ENCODE results near the gene RSPH3. TPM values are rescaled to one million over a fixed set of nuclear protein-coding genes. Genes with fewer than 3 reads are reported as not detected.

RSPH3 gene
- total RNA-seq, 1 experiment from 2014 or later, result 16.6 TPM

- no peaks in the 10 kb centered on the region for H3K9me3 ChIP-seq (ENCODE audit: insufficient read depth, low read depth)
- no peak for TF ChIP-seq EZH2 (IDR thresholded peaks at IDR 0.05; ENCODE audit: low read depth)
- TF ChIP-seq CTCF (conservative IDR thresholded peaks at IDR 0.05), result peak; percentile 68
- H3K4me2 ChIP-seq, result no peak overlapping the region
- no peak overlapping the region for H3K4me3 ChIP-seq
- no peaks in the 10 kb centered on the region for H3K27me3 ChIP-seq (ENCODE audit: insufficient read depth, low read depth)
- peaks cover 2% of the 10 kb centered on the region; the same call in 1 of the 2 replicates for H3F3A ChIP-seq (ENCODE audit: insufficient read depth, low read depth)
- no peaks in the 10 kb centered on the region; the same call in 1 of the 2 replicates for H3K4me1 ChIP-seq (replicated peaks; ENCODE audit: insufficient read depth)
- ChIA-PET CTCF (interaction anchor here (0.5 to 0.6 kb wide), 7 partner anchors 29 to 301 kb away, joined by 3 to 9 read pairs (median 4); partner anchors contain the start of gene TAGAP), POLR2A (ENCODE audit: unreplicated experiment) (interaction anchor here (0.6 to 0.7 kb wide), 2 partner anchors 9 to 97 kb away, joined by 3 read pairs; partner anchors contain the start of gene RSPH3)
- intact Hi-C loops (cut with micrococcal nuclease; ENCODE audit: unreplicated experiment), result loop anchor here (2.0 kb wide), 2 partner anchors 96 to 126 kb away; no protein-coding TSS in a partner anchor
- H3K9me2 ChIP-seq (ENCODE audit: insufficient read depth), result no peaks in the 10 kb centered on the region; the same call in 1 of the 2 replicates
- no peaks in the 10 kb centered on the region for H3K79me2 ChIP-seq (ENCODE audit: low read depth)
- no peak overlapping the region for H3K27ac ChIP-seq
- no peak overlapping the region for H2AFZ ChIP-seq
- no peaks in the 10 kb centered on the region for H3K36me3 ChIP-seq (ENCODE audit: low read depth)
- BruUV-seq (replicated peaks), result no TSS peak
- DNase-seq, result no peak
- H4K20me1 ChIP-seq (ENCODE audit: insufficient read depth), result no peaks in the 10 kb centered on the region
These were observed 8.8 kb upstream of the RSPH3 start for GRCh38 chr6:159008656-159009288.

GRCh38 chr6:159007510-159007909 is 7.5 kb upstream of the RSPH3 start:
- Histone ChIP-seq H2AFZ (no peak overlapping the region), H3K27ac (no peak overlapping the region), H3K9me3 (ENCODE audit: insufficient read depth, low read depth) (no peaks in the 10 kb centered on the region), H3K79me2 (ENCODE audit: low read depth) (no peaks in the 10 kb centered on the region), H4K20me1 (ENCODE audit: insufficient read depth) (no peaks in the 10 kb centered on the region), H3K4me3 (no peak overlapping the region), H3F3A (ENCODE audit: insufficient read depth, low read depth) (peaks cover 13% of the 10 kb centered on the region), H3K9me2 (ENCODE audit: insufficient read depth) (no peaks in the 10 kb centered on the region; the same call in 1 of the 2 replicates), H3K36me3 (ENCODE audit: low read depth) (no peaks in the 10 kb centered on the region), H3K4me2 (no peak overlapping the region), H3K27me3 (ENCODE audit: insufficient read depth, low read depth) (no peaks in the 10 kb centered on the region), H3K4me1 (replicated peaks; ENCODE audit: insufficient read depth) (peaks cover 12% of the 10 kb centered on the region)
- CTCF ChIA-PET, result no interaction called here
- POLR2A ChIA-PET (ENCODE audit: unreplicated experiment), result no interaction called here
- DNase-seq, result no peak
- intact Hi-C loops (cut with micrococcal nuclease; ENCODE audit: unreplicated experiment), result no loop called here
- no TSS peak for BruUV-seq (replicated peaks)
- no peak for TF ChIP-seq EZH2 (IDR thresholded peaks at IDR 0.05; ENCODE audit: low read depth)
- no peak for TF ChIP-seq CTCF (conservative IDR thresholded peaks at IDR 0.05)

GRCh38 chr6:159005436-159005835 is 5.4 kb upstream of the RSPH3 start:
- H3K4me1 ChIP-seq (replicated peaks; ENCODE audit: insufficient read depth), result peaks cover 33% of the 10 kb centered on the region
- H3K4me2 ChIP-seq, result no peak overlapping the region
- TF ChIP-seq CTCF (conservative IDR thresholded peaks at IDR 0.05) (no peak), EZH2 (IDR thresholded peaks at IDR 0.05; ENCODE audit: low read depth) (no peak)
- no peak overlapping the region for H3K4me3 ChIP-seq
- no peaks in the 10 kb centered on the region for H3K27me3 ChIP-seq (ENCODE audit: insufficient read depth, low read depth)
- no peak overlapping the region for H3K27ac ChIP-seq
- peaks cover 27% of the 10 kb centered on the region for H3F3A ChIP-seq (ENCODE audit: insufficient read depth, low read depth)
- no TSS peak for BruUV-seq (replicated peaks)
- H3K79me2 ChIP-seq (ENCODE audit: low read depth), result peaks cover 11% of the 10 kb centered on the region
- H2AFZ ChIP-seq, result no peak overlapping the region
- no peaks in the 10 kb centered on the region for H4K20me1 ChIP-seq (ENCODE audit: insufficient read depth)
- no peak for DNase-seq
- no peaks in the 10 kb centered on the region for H3K9me2 ChIP-seq (ENCODE audit: insufficient read depth)
- H3K36me3 ChIP-seq (ENCODE audit: low read depth), result no peaks in the 10 kb centered on the region
- intact Hi-C loops (cut with micrococcal nuclease; ENCODE audit: unreplicated experiment), result no loop called here
- no peaks in the 10 kb centered on the region for H3K9me3 ChIP-seq (ENCODE audit: insufficient read depth, low read depth)
- ChIA-PET CTCF (no interaction called here), POLR2A (ENCODE audit: unreplicated experiment) (no interaction called here)

Measured in PC-9 (cell line).